Activated CD8-positive, alpha-beta memory T cell treated with anti-CD3 and anti-CD28 coated beads for 4 hours (primary cell): ENCODE measurements around the gene CFAP20DC.
"Not testable (repeated sequence)": the region's sequence is repeated elsewhere in the genome, so short reads cannot be mapped to it uniquely, and the experiment has no call there.

Experiments
- DNase-seq, 2 donors: peaks; one replicate each; pipeline ENCODE4 v3.0.0-alpha.2; 2020; ENCODE audit warnings: low read depth in 2 of 2

The CFAP20DC gene

GRCh38 chr3:58868097-58868779 lies 181.6 kb downstream of the CFAP20DC start:
- no peak for DNase-seq

GRCh38 chr3:58867621-58868020 lies 182.2 kb downstream of the CFAP20DC start:
- no peak for DNase-seq

- DNase-seq, result no peak
These were observed 183.7 kb downstream of the CFAP20DC start for GRCh38 chr3:58866079-58866478.

- no peak for DNase-seq
These were observed 185.3 kb downstream of the CFAP20DC start for GRCh38 chr3:58864480-58864879.

- no peak for DNase-seq
These were observed 186.6 kb downstream of the CFAP20DC start for GRCh38 chr3:58863206-58863605.

- DNase-seq, result no peak
These were observed 188.3 kb downstream of the CFAP20DC start for GRCh38 chr3:58861551-58861950.

GRCh38 chr3:58858126-58858525 lies 191.7 kb downstream of the CFAP20DC start:
- no peak for DNase-seq

- no peak for DNase-seq
These were observed 192.4 kb downstream of the CFAP20DC start for GRCh38 chr3:58857402-58857801.

GRCh38 chr3:58848826-58849225 lies 201.0 kb downstream of the CFAP20DC start:
- no peak for DNase-seq

- DNase-seq, result not testable (repeated sequence)
These were observed 207.6 kb downstream of the CFAP20DC start for GRCh38 chr3:58842050-58842747.

- no peak for DNase-seq
These were observed 208.9 kb downstream of the CFAP20DC start for GRCh38 chr3:58840949-58841348.

GRCh38 chr3:58839964-58840363 lies 209.9 kb downstream of the CFAP20DC start:
- DNase-seq, result no peak

- no peak for DNase-seq
These were observed 210.6 kb downstream of the CFAP20DC start for GRCh38 chr3:58839187-58839586.

GRCh38 chr3:58837856-58838255 lies 212.0 kb downstream of the CFAP20DC start:
- DNase-seq, result no peak

- DNase-seq, result no peak
These were observed 212.5 kb downstream of the CFAP20DC start for GRCh38 chr3:58837141-58837843.

GRCh38 chr3:58835086-58835485 lies 214.7 kb downstream of the CFAP20DC start:
- DNase-seq, result no peak

- no peak for DNase-seq
These were observed 216.3 kb downstream of the CFAP20DC start for GRCh38 chr3:58833491-58833890.

- DNase-seq, result no peak
These were observed 220.4 kb downstream of the CFAP20DC start for GRCh38 chr3:58829321-58830000.

- DNase-seq, result no peak
These were observed 225.0 kb downstream of the CFAP20DC start for GRCh38 chr3:58824777-58825176.

- no peak for DNase-seq
These were observed 225.5 kb downstream of the CFAP20DC start for GRCh38 chr3:58824285-58824684.

GRCh38 chr3:58806551-58807244 lies 243.1 kb downstream of the CFAP20DC start:
- not testable (repeated sequence) for DNase-seq

GRCh38 chr3:58804914-58805313 lies 244.9 kb downstream of the CFAP20DC start:
- DNase-seq, result no peak
